HG03442 (cell line): ENCODE data around the gene CPO.

Experiments
- ATAC-seq: cut with Tn5 transposase; IDR thresholded peaks from one replicate; pipeline ENCODE4 v1.9.1; 2021; ENCODE audit warnings: mild to moderate bottlenecking, moderate library complexity; ENCODE audit not compliant: unreplicated experiment

The CPO gene

DNA sequence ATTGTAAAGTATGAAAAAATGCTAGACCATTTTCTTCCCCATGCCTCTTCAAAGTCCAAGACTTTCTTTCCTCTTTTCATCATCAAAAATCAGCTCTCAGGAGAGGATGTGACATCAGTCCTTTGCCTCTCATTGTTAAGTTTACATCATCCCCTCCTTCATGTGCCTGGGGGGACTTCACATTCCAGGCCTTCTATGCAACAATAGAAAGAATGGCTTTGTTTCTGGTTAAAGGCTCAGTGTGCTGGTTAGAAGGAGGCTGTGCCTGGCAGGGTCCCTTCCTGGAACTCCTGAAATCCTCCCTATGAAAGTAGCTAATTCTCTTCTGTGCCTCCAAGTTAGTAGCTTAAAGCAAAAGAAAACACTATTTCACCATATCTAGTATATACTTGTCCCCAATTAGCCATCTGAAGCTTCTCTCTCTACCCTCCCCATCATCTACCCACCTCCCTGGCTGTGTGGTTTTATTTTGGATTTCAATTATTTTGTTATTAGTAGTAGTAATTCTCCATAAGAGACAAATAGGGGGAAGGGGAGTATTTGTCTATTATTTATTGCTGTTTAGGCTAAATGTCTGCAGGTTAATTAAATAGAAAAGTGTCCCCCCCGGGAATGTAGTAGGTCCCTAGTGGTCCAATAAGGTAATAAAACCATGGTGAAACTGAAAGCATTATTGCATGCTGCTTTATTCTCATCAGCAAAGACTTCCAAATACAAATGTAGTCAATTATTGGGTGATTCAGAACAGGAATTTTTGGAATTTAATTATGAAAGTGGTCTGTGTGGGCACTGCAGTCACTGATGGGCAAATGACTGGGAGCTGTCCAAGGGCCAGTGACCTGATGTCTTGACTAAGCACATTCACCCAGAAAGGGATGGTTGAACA, 69.0 kb downstream of the CPO start:
- ATAC-seq = no peak

DNA sequence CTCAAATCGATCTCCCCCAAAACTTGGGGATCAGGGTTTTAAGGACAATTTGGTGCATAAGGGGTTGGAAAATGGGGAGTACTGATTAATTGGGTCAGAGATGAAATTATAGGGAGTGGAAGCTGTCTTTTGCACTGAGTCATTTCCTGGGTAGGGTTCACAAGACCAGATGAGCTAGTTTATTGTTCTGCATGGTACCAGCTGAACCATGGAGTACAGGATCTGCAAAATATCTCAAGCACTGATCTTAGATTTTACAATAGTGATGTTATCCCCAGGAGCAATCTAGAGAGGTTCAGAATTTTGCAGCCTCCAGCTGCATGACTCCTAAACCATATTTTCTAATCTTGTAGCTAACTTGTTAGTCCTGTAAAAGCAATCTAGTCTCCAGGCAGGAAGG, 73.1 kb downstream of the CPO start:
- ATAC-seq = no peak

GRCh38 chr2:207014424-207014823, 75.1 kb downstream of the CPO start:
- no peak for ATAC-seq

GRCh38 chr2:207015901-207016300, 76.6 kb downstream of the CPO start:
- ATAC-seq = no peak
